GM12875 (cell line): ENCODE measurements around the gene ZNF197.

Source experiments
- H3K4me3 ChIP-seq: one replicate; pipeline ENCODE4 v1.5.1; 2011; ENCODE audit warnings: low read depth, low read length, control low read depth
- CTCF ChIP-seq: IDR thresholded peaks from 2 replicates; pipeline ENCODE4 v1.5.1; 2011; ENCODE audit warnings: low read depth, mild to moderate bottlenecking, control low read depth, inconsistent platforms, low read length, moderate library complexity, borderline replicate concordance; ENCODE audit not compliant: insufficient read depth

ZNF197 gene

GRCh38 chr3:44648564-44649229, 23.9 kb downstream of the ZNF197 start, which contains the start of gene ZNF35:
ZNF35 (plus strand) TSS chr3:44648732; CDS start chr3:44651068, 2,336 bp downstream.
- peak within 1 kb of the TSS; percentile 96 for H3K4me3 ChIP-seq
- no peak for TF ChIP-seq CTCF

GRCh38 chr3:44649709-44650108, 24.9 kb downstream of the ZNF197 start:
- no peak overlapping the region for H3K4me3 ChIP-seq

DNA sequence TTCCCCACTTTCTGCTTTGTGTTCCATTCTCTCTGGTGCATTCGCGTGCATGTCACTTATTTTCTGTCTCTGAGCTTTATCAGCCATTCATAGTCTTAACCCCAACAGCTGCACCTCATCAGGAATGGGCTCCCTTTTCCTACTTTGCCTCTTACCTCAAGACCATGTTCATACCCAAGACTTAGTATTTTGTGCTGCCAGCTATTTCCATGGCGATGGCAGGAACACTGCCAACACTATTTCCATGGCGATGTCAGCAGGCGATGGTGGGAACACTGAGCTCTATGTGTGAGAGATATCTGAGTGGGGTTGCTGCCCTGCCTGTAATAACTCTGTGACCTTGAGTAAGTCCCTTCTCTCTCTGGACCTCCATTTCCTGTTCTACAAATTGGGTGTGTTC, 29.2 kb downstream of the ZNF197 start:
- no peak for TF ChIP-seq CTCF
- no peak overlapping the region for H3K4me3 ChIP-seq

More at GRCh38 chr3:44649709-44650108, 24.9 kb downstream of the ZNF197 start:
- TF ChIP-seq CTCF, result no peak

DNA sequence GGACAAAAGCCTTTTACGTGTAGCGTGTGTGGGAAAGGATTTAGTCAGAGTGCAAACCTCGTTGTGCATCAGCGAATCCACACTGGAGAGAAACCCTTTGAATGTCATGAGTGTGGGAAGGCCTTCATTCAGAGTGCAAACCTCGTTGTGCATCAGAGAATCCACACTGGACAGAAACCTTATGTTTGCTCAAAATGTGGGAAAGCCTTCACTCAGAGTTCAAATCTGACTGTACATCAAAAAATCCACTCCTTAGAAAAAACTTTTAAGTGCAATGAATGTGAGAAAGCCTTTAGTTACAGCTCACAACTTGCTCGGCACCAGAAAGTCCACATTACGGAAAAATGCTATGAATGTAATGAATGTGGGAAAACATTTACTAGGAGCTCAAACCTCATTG, 34.2 kb downstream of the ZNF197 start:
- H3K4me3 ChIP-seq, result no peak overlapping the region
- TF ChIP-seq CTCF, result no peak

GRCh38 chr3:44659434-44659833, 34.6 kb downstream of the ZNF197 start:
- no peak overlapping the region for H3K4me3 ChIP-seq
- TF ChIP-seq CTCF, result no peak

- 0 out of 2 replicates have a peak, but pooled peaks have one; percentile 27 for TF ChIP-seq CTCF
- no peak overlapping the region for H3K4me3 ChIP-seq
Observed at GRCh38 chr3:44661189-44661588, 36.4 kb downstream of the ZNF197 start.

DNA sequence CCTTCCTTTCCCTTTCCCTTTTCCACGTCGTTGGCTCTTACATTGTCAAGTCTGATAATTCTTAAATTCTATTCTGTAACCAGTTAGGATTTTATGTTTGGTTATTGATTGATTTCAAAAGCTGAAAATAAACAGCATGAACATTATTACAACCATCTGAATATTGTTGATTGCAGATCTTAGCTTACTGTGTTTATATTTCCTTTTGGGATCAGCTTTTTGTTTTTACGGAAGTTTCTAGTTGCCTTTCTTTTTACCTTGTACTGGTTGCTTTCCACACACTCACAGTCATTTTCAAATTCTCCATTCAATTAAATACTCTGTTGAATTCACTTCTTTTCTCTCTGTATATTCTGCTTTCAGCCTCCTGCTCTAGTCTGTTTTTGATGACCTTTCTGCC, 40.3 kb downstream of the ZNF197 start:
- TF ChIP-seq CTCF, result no peak
- H3K4me3 ChIP-seq, result no peak overlapping the region
